Rectal smooth muscle tissue (tissue), 1 donor: ENCODE data around the gene COA4.

Experiments
- H3K27ac ChIP-seq: one replicate; pipeline ENCODE4 v1.7.0; 2013; ENCODE audit warnings: low read depth, low read length, inconsistent platforms
- H3K27me3 ChIP-seq: one replicate; pipeline ENCODE4 v1.7.0; 2013; ENCODE audit warnings: low read length; ENCODE audit not compliant: control insufficient read depth, insufficient read depth
- H3K36me3 ChIP-seq: one replicate; pipeline ENCODE4 v1.7.0; 2013; ENCODE audit warnings: low read length; ENCODE audit not compliant: control insufficient read depth, insufficient read depth
- H3K4me1 ChIP-seq: one replicate; pipeline ENCODE4 v1.7.0; 2013; ENCODE audit warnings: low read length; ENCODE audit not compliant: control insufficient read depth, insufficient read depth
- H3K4me3 ChIP-seq: one replicate; pipeline ENCODE4 v1.7.0; 2013; ENCODE audit warnings: low read length
- H3K9ac ChIP-seq: one replicate; pipeline ENCODE4 v1.7.0; 2013; ENCODE audit warnings: low read length

Gene COA4

DNA sequence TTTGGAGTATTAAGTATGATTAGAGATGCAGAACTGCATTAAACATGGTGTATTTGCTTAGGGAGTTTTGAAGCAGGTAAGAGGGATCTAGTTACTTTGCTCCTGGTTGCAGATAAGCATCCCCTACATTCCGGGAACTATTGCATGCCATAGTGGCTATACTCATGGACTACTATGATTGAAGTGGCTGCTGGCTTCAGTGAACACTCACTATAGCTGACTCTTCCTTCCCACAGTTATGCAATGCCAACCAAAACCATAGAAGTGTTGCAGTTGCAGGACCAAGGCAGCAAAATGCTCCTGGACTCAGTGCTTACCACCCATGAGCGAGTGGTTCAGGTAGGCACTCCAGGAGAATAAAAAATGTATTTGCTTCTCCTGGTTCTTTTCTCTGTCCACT is 17.0 kb downstream of the COA4 start:
- no peak overlapping the region for H3K27ac ChIP-seq
- H3K4me1 ChIP-seq: no peaks in the 10 kb centered on the region
- no peaks in the 10 kb centered on the region for H3K27me3 ChIP-seq
- no peak overlapping the region for H3K9ac ChIP-seq
- H3K36me3 ChIP-seq: peaks cover 5% of the 10 kb centered on the region
- no peak overlapping the region for H3K4me3 ChIP-seq

GRCh38 chr11:73856031-73856567 is 20.5 kb downstream of the COA4 start:
- H3K27me3 ChIP-seq: no peaks in the 10 kb centered on the region
- H3K4me3 ChIP-seq: no peak overlapping the region
- H3K4me1 ChIP-seq: no peaks in the 10 kb centered on the region
- H3K9ac ChIP-seq: no peak overlapping the region
- no peak overlapping the region for H3K27ac ChIP-seq
- no peaks in the 10 kb centered on the region for H3K36me3 ChIP-seq

DNA sequence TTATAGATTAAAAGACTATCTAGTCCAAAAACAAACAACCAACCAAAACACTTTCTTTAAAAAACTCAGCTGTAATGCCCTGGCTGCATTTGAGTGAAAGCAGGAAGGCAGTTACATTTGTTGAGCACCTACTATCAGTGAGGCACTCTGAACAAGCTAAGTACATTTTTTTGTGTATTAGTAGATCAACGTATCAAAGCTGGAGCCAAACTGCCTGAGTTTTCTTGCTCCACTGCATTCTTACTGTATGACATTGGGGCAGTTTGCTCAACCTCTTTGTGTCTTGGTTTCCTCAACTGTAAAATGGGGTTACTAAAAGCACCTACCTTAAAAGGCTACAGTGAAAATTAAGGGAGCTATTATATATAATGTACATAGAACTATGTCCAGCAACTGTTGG is 22.0 kb downstream of the COA4 start:
- H3K4me3 ChIP-seq: no peak overlapping the region
- H3K4me1 ChIP-seq: no peaks in the 10 kb centered on the region
- no peak overlapping the region for H3K9ac ChIP-seq
- no peak overlapping the region for H3K27ac ChIP-seq
- no peaks in the 10 kb centered on the region for H3K36me3 ChIP-seq
- no peaks in the 10 kb centered on the region for H3K27me3 ChIP-seq

DNA sequence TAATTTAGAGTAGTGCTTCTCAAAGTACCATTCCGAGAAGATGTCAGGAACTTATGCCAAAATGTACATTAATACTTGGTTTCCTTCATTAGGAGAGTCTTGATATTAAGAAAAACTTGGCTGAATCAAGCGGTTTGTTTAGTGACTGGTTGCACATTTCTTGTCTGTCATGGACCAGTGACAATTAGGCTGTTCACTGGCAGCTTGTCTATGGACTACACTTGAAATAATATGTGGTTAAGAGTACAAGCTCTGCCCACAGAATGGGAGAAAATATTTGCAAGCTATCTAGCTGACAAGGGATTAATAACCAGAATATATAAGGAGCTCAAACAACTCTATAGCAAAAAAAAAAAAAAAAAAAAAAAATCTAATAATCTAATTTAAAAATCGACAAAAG is 24.6 kb downstream of the COA4 start:
- H3K36me3 ChIP-seq: no peaks in the 10 kb centered on the region
- H3K4me3 ChIP-seq: no peak overlapping the region
- H3K27me3 ChIP-seq: no peaks in the 10 kb centered on the region
- H3K9ac ChIP-seq: no peak overlapping the region
- no peak overlapping the region for H3K27ac ChIP-seq
- H3K4me1 ChIP-seq: no peaks in the 10 kb centered on the region

- Histone ChIP-seq H3K4me3 (no peak overlapping the region), H3K9ac (no peak overlapping the region), H3K27ac (no peak overlapping the region)
Measured at GRCh38 chr11:73851046-73851764, 25.4 kb downstream of the COA4 start.

GRCh38 chr11:73839123-73839457 is 37.6 kb downstream of the COA4 start:
- Histone ChIP-seq H3K4me1 (no peaks in the 10 kb centered on the region), H3K4me3 (no peak overlapping the region), H3K36me3 (peaks cover 2% of the 10 kb centered on the region), H3K27me3 (no peaks in the 10 kb centered on the region), H3K27ac (no peak overlapping the region), H3K9ac (no peak overlapping the region)

More at GRCh38 chr11:73851046-73851764, 25.4 kb downstream of the COA4 start:
- Histone ChIP-seq H3K27me3 (no peaks in the 10 kb centered on the region), H3K4me1 (no peaks in the 10 kb centered on the region), H3K36me3 (no peaks in the 10 kb centered on the region)

DNA sequence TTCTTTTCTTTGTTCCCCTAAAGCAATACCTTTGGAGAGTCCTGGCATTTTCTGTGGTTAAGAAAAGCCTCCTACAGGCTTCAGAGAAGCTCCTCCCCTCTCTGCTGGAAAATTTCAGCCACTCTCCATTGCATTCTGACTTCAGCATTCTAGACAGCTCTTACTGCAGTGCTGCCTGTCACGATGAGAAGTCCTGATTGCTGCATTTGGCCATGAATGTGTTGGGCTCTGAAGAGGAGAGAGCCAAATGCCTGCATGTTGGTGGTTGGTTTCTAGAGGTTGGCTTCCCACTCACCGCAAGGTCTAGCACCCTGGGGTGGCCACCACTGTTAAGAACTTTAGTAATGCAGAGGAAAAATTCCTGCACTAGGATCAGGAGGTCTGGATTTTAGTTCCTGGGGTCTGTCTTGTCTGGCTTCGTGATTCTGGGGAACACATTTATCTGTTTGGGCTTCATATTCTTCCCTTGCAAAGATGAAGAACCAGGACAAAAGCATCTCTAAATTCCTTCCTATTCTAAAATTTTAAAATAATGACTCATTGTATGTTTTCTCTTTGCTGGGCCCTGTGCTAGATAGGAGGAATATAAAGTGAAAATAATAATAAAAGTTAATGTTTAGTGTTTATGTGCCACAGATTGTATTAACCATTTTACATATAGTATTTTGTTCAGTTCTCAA is 38.1 kb downstream of the COA4 start:
- Histone ChIP-seq H3K4me1 (no peaks in the 10 kb centered on the region), H3K27me3 (no peaks in the 10 kb centered on the region), H3K27ac (no peak overlapping the region), H3K9ac (no peak overlapping the region), H3K36me3 (peaks cover 2% of the 10 kb centered on the region), H3K4me3 (no peak overlapping the region)

GRCh38 chr11:73833067-73833466 is 43.6 kb downstream of the COA4 start:
- Histone ChIP-seq H3K4me3 (no peak overlapping the region), H3K4me1 (no peaks in the 10 kb centered on the region), H3K27ac (no peak overlapping the region), H3K36me3 (peaks cover 7% of the 10 kb centered on the region), H3K27me3 (no peaks in the 10 kb centered on the region), H3K9ac (no peak overlapping the region)

- Histone ChIP-seq H3K9ac (no peak overlapping the region), H3K36me3 (peaks cover 7% of the 10 kb centered on the region), H3K4me3 (no peak overlapping the region), H3K27ac (no peak overlapping the region), H3K4me1 (no peaks in the 10 kb centered on the region), H3K27me3 (no peaks in the 10 kb centered on the region)
Measured at GRCh38 chr11:73830261-73830660, 46.4 kb downstream of the COA4 start.
